Hepatocyte (in vitro differentiated cells): ENCODE measurements around the gene UBE2I.
"Not testable (repeated sequence)": the region's sequence is repeated elsewhere in the genome, so short reads cannot be mapped to it uniquely, and the experiment has no call there.

Experiments
- EZH2 ChIP-seq: fragments of 200-600 bp; sonication (generic); IDR thresholded peaks from 2 replicates; pipeline ENCODE4 v1.6.1; 2016; ENCODE audit warnings: antibody characterized with exemption, mild to moderate bottlenecking, borderline replicate concordance
- TF ChIP-seq, protein P1 (sequence below): fragments of 200-600 bp; sonication (generic); IDR thresholded peaks from 2 replicates; pipeline ENCODE4 v1.5.1; 2016; ENCODE audit warnings: antibody characterized with exemption, mild to moderate bottlenecking; ENCODE audit not compliant: poor library complexity

DNA sequence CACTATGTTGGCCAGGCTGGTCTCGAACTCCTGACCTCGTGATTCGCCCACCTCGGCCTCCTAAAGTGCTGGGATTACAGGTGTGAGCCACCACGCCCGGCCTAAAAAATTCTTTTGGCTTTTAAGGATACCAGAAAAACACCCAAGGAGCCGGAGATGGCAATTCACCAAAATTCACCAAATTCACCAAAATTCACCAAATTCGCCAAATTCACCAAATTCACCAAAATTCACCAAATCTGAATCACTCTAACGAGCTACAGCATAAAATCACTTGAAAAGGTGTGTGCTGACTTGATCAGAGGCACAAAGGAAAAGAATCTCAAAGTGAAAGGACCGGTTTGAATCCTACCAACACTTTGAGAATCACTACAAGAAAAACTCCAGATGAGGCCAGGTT lies 19.5 kb downstream of the UBE2I start:
- TF ChIP-seq EZH2 = not testable (repeated sequence)
- TF ChIP-seq, protein P1, sequence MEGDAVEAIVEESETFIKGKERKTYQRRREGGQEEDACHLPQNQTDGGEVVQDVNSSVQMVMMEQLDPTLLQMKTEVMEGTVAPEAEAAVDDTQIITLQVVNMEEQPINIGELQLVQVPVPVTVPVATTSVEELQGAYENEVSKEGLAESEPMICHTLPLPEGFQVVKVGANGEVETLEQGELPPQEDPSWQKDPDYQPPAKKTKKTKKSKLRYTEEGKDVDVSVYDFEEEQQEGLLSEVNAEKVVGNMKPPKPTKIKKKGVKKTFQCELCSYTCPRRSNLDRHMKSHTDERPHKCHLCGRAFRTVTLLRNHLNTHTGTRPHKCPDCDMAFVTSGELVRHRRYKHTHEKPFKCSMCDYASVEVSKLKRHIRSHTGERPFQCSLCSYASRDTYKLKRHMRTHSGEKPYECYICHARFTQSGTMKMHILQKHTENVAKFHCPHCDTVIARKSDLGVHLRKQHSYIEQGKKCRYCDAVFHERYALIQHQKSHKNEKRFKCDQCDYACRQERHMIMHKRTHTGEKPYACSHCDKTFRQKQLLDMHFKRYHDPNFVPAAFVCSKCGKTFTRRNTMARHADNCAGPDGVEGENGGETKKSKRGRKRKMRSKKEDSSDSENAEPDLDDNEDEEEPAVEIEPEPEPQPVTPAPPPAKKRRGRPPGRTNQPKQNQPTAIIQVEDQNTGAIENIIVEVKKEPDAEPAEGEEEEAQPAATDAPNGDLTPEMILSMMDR = not testable (repeated sequence)
